EL (cell line): ENCODE results near the gene EXOC7.
"Not testable (repeated sequence)": the region's sequence is repeated elsewhere in the genome, so short reads cannot be mapped to it uniquely, and the experiment has no call there.

Experiments
- DNase-seq: peaks from one replicate; pipeline ENCODE4 v3.0.0-alpha.2; 2016

The EXOC7 gene

DNA sequence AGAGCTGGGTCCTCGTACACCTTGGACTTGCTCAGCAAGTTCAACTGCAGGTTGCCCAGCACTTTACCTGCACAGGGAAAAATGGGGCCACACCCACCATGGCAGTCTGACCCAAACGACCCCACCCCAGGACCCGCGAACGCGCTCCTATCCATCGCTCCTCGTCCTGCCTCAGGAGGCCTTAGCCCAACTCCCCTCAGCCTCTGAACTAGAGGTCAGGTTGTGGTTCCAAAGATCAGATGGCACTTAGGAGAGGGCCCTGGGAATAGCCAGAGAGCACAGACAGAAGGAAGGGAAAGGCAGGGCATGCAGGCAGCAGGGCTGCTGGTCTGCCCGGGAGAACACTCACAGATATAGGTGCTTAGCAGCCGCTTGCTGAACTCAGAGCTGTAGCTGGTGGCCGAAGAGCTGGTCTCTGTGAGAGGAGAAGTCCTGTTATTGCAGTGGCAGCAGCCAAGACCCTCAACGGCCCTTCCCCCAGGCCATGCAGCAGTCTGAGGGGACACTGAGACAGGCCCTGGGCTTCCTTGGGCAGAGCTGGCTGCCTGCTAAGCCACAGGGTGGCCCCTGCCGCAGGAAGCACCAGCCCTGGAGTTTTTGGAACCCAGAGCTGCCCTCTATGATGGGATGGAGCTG lies 17.7 kb downstream of the EXOC7 start:
- no peak for DNase-seq

DNA sequence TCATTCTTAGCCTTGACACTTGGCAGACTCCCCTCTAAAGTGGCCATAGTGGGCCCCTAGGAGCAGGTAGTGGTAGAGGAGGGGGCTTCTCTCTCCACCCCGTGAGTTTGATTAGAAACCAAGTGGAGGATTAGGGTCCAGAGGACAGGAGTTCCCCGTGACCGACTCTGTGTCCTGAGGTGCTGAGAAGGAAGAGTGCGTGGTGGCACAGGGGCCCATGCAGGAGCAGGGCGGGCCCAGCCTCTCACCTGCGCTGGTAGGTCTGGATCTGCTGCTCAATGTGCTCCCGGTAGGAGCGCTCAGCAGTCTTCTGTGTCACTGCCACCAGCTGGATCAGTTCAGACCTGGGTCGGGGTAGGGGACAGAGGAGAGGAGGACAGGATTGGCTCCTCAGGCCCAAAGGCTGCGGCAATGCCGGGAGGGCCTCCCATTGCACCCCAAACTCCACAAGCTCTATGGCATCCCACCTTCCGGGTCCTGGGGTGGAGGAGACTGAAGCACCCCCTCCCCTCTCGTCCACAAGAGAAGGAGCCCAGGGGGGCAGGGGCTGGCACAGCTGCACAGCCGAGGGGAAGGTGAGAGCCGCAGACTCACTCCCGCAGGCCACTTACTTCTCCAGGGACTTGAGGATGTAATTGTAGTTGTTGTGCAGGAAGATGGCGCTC lies 18.4 kb downstream of the EXOC7 start:
- no peak for DNase-seq

DNA sequence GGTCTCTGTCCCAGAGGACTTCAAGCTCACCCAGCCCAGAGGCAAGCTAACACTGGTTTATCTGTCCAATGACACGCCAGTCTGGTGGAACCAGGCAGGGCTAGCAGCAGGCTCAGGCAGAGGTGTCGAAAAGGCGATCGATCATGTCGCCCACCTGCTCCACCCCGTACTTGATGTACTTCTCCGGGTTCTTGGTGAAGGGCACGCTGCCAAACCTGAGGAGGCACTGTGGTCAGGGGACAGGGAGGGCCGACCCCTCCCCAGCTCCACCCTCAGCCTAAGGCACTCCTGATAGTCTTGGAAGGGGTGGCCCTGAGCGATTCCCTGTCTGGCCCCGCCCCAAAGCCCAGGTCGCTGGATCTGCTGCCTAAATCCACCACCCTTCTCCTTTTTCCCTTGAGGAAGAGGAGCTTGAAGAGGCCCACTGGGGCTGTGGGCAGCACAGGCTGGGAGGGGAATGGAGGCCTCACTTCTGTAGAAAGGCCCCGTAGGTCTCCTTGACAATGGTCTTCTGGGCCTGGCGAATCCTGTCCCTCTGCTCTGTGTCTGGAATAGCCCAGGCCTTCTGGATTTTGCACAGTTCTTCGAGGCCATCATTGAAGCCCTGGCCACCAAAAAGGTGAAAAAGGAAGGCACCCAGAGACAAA lies 19.9 kb downstream of the EXOC7 start:
- DNase-seq, result no peak

DNA sequence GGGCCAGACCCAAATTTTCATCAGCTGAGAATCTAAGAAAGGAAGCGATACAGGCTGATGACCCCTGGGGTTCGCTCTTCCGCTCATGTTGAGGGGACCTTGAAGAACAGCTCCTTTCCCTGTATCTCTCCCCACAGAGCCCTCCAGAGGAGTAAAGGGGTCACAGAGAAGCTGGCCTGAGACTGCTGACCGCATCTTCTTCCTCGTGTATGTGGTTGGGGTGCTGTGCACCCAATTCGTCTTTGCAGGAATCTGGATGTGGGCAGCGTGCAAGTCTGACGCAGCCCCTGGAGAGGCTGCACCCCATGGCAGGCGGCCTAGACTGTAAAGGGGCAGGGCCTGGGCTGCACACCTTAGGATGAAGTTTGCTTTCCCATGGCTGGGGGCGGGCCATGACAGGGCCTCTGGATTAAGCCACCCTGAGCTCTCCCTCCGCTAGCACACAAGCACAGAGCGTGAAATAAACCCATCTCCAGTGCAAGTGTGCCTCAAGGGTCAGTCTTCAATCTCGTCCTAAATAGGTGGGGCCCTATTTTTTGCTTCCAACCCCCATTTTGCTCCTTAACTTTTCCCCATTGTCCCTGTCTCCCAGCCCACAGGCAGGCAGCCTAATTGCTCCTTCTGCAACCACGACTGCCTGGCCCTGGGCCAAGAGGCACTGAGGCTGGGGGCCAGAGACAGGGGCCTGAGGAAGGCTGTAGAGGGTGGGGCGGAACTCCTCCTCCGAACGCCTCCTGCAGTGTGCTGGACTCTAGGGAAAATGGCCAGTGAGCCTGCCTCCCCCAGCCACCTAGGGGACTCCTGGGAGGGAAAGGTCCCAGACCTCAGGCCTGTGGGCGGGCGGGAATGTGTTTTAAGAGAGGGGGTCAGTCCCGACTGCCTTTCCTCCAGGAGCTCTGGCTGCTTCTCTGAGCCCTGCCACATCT lies 21.0 kb downstream of the EXOC7 start:
- DNase-seq, result no peak

DNA sequence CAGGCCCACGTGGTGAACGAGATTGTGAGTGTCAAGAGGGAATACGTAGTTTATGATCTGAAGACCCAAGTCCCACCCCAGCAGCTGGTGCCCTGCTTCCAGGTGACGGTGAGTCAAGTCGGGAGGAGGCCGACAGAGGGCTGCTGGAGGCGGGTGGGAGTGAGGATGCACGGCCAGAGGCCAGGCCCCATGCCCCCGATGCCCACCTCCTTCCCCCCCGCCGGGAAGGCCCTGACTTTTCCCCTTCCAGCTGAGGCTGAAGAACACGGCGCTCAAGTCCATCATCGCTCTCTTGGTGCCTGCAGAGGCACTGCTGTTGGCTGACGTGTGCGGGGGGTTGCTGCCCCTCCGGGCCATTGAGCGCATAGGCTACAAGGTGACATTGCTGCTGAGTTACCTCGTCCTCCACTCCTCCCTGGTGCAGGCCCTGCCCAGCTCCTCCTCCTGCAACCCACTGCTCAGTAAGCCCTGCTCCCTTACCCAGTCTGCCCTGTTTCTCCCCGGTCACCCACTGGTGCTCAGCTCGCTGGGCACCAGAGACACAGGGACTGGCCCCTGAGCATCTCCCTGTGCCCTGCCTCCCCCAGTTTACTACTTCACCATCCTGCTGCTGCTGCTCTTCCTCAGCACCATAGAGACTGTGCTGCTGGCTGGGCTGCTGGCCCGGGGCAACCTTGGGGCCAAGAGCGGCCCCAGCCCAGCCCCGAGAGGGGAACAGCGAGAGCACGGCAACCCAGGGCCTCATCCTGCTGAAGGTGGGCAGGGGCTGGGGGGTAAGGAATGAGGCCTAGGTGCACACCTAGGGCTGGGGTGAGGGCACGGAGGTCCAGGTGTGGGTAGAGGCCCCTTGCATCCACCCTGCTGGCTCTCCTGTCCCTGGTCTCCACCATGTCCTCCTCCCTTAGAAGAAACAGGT lies 22.0 kb downstream of the EXOC7 start:
- DNase-seq, result no peak

DNA sequence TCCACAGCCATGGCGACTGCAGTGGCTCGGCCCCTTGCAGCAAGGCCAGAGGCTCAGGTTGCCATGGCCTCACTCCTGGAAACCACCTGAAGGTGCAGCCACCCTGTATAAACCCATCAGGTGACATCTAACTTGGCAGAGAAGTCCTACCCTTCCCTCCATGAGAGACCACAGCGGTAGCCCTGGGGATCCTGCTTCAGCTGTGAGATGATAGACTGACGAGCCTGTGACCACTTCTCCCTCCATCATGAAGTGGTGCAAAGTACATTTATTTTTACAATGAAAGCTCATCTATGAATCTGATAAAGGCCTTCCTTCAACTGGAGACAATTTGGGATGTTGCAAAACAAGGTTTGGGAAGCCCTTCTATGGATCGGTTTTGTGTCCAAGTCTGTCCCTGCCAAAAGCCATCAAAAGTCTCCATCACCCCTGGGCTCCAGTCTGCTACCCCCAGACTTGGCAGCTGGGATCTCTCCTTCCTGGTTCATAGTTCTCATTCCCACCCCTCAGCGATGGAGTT lies 22.8 kb downstream of the EXOC7 start:
- DNase-seq, result no peak

DNA sequence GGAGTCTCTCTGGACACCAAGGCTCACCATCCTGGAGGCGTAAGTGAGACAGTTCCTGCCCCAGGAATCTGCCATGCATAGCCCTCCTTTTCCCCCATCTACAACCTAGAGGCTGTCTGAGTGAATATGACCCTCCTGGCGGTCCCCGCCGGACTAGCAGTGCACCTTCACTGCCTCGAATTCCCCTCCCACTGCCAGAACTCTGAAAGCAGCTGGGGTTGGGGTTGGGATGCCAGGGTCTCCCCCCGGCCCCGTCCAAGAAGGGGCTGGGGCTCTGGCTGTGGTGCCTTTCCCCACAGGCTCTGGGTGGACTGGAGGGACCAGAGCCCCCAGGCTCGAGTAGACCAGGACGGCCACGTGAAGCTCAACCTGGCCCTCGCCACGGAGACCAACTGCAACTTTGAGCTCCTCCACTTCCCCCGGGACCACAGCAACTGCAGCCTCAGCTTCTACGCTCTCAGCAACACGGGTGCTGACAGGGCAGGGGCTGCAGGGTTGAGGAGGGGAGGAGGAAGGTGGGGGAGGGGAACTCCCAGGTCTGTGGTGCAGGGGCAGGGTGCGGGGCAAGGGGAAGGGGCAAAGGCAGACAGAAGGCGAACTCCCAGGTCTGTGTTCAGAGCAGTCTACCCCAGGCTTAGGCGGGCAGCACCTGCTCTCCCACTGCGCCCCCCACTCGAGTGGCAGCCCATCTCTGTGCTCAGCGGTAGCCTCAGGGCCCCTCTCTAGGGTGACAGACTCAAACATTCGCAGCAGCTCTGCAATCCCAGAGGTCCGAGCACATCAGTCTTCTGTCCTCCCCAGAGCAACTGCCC lies 23.4 kb downstream of the EXOC7 start:
- DNase-seq, result peak; percentile 29

DNA sequence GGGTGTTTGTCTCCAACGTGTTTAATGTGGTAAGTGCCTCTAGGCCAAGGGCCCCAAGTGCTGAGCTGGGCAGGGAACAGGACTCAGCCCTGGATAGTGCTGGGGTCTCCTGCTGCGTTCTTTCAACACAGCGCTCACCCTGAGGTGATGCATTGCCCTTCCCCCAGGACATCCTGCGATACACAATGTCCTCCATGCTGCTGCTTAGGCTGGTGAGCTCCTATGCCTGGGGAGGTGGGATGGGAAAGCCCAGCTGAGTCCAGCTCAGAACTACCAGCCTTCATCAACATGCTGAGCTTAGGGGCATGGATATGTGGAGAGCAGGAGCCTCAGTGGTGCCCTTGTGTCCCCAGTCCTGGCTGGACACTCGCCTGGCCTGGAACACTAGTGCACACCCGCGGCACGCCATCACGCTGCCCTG lies 24.0 kb downstream of the EXOC7 start:
- DNase-seq, result no peak

DNA sequence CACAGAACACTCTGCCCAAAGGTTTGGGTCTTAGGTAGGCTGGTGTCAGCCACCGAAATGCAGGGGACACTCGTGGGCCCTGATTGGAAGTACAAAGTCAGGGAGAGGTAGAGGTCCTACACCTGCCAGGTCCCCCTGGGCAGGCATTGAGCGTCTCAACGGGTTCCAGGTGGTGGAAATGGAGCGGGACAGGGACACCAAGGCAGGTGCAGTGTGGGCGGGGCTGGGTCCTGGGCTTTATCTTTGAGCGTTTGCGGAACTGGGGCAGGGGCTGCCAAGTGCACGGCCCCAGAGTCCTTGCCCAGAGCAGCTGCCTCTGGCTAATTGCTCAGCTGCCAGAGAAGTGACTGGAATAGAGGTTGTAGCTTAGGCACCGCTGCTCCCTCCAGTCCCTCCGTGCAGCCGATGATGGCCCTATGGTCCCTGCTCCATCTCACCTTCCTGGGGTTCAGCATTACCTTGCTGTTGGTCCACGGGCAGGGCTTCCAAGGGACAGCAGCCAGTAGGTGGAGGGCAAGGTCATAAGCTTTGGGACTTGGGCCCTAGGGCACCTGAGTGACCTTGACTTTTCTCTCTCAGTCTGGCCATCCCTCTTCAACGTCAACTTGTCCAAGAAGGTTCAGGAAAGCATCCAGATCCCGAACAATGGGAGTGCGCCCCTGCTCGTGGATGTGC lies 24.6 kb downstream of the EXOC7 start, which contains the start of gene ZACN:
Gene ZACN, plus strand, starts transcription at position 323 of the 675 bp plus-strand sequence. Its CDS starts 83 bp downstream, at position 406.
- DNase-seq, result no peak

DNA sequence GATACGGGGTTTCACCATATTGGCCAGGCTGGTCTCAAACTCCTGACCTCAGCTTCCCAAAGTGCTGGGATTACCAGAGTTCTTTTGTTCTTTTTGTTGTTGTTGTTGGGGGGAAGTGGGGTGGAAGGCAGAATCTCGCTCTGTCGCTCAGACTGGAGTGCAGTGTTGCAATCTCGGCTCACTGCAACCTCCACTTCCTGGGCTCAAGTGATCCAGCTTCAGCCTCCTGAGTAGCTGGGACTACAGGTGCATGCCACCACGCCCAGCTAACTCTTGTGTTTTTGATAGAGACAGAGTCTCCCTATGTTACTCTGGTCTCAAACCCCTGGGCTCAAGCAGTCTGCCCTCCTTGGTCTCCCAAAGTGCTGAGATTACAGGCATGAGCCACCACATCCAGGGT lies 25.2 kb downstream of the EXOC7 start:
- not testable (repeated sequence) for DNase-seq

DNA sequence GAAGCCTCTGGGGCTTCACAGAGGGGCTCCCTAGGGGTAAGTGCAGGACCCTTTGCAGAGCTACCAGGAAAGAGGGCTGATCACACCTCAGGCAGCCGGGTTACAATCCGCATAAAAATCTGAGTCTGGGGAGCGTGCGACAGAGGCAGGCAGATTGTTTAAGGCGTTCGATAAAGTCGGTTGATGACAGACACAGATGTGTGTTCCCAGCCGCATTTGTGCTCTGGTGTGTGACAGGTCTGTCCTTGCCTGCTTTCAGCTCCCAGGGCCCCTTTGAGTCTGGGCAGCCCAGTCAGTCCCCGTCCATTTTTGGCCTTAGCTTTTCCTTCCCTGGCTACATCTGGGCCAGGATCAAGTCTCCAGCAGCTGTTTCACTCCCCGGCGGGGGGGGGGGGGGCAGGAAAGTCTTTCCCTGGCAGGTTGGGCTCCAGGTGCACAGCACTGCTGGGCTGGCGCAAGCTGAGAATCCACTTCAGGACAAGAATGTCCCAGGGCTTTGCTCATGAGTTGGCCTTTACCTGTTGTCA lies 25.9 kb downstream of the EXOC7 start:
- DNase-seq, result no peak

DNA sequence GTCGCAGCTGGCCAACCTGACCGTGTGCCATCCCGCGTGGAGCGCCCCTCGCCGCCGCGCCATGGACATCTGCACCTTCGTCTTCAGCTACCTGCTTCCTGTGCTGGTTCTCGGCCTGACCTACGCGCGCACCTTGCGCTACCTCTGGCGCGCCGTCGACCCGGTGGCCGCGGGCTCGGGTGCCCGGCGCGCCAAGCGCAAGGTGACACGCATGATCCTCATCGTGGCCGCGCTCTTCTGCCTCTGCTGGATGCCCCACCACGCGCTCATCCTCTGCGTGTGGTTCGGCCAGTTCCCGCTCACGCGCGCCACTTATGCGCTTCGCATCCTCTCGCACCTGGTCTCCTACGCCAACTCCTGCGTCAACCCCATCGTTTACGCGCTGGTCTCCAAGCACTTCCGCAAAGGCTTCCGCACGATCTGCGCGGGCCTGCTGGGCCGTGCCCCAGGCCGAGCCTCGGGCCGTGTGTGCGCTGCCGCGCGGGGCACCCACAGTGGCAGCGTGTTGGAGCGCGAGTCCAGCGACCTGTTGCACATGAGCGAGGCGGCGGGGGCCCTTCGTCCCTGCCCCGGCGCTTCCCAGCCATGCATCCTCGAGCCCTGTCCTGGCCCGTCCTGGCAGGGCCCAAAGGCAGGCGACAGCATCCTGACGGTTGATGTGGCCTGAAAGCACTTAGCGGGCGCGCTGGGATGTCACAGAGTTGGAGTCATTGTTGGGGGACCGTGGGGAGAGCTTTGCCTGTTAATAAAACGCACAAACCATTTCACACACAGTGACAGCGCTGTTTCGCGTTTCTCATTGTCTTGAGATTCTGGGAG lies 26.6 kb downstream of the EXOC7 start:
- DNase-seq, result no peak

DNA sequence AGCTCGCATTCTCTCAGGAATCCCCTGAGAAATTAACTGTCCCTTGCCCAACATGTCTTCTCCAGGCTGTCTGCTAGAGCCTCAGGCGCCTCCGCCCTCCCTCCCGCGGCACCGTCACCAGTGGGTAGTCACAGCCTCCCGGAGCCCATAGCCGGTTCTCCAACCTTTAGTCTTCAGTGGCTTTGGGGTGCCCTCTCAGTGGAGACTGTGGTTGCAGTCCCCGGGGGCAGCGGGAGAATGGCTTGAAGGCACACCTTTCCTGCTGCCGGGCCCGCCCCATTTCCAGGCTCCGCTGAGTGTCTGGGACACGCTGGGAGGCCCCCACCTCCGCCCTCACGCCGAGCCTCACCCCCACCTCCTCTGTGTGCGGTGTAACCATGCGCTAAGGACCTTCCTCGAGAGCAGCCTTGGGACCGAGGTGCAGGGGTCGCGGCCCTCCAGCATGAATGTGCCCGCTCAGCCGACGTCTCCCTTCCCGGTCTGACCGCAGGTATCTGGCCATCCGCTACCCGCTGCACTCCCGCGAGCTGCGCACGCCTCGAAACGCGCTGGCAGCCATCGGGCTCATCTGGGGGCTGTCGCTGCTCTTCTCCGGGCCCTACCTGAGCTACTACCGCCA lies 27.3 kb downstream of the EXOC7 start:
- no peak for DNase-seq

DNA sequence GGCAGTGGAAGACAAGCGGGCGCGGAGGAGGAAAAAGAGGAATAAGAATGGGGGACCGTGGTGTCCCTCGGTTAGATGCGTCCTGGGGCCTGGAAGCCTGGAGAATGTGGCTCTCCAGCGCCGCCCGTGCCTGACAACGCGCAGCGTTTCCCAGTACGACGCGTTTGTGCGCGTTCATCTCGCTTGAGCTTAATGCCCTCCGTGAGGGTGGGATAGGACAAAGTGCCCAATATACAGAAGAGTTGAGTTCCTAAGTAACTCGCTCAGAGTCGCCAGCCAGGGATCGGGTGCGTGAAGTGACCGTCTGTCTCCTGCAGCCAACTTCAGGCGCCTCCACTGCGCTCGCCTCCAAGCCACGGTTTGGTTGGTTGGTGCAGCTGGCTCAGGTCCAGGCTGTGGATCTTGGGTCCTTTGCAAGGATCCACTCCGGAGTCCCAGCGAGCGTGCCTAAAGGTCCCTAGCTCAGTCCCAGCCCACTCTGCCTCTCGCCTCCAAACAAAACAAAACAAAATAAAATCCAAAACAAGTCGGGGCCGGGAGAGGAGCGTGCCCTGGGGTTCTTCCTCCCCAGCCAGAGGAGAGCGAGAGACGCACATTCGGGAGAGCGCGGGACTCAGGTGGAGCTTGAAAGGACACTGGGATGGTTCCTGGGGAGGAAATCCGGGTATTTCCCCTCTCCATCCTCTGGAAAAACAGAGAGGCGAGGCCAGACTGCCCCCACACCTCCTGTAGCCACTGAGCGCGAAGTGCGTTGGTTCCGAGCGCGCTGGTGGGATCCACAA lies 28.0 kb downstream of the EXOC7 start:
- no peak for DNase-seq

DNA sequence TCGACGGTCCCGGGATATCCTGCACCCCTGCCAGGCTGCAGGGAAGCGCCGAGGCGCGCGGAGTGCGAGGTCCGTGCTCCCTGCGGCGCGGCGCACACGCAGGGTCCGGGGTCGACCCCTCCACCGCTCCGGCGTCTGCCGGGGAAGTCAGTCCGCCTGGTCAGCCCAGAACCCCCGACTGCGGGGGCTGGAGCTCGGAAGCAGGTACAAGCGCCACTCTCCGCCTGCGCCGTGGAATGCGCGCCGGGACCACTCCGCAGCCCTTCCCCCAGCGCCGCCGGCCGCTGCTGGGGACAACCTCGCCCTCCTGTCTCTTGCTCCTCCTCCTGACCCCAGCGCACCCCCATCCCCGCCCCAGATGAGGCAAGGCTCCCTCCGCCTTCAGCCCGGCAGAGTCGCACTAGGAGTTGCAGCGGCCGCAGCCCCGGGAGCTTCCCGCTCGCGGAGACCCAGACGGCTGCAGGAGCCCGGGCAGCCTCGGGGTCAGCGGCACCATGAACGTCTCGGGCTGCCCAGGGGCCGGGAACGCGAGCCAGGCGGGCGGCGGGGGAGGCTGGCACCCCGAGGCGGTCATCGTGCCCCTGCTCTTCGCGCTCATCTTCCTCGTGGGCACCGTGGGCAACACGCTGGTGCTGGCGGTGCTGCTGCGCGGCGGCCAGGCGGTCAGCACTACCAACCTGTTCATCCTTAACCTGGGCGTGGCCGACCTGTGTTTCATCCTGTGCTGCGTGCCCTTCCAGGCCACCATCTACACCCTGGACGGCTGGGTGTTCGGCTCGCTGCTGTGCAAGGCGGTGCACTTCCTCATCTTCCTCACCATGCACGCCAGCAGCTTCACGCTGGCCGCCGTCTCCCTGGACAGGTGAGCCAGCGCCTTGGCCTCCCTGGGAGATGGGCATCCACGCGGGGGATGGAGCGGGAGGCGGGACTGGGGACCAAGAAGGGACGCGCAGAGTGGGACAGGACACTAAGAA lies 28.9 kb downstream of the EXOC7 start, which contains the start of gene GALR2:
Gene GALR2, plus strand, starts transcription at position 392 of the 974 bp plus-strand sequence. Its CDS starts 103 bp downstream, at position 495.
- no peak for DNase-seq

DNA sequence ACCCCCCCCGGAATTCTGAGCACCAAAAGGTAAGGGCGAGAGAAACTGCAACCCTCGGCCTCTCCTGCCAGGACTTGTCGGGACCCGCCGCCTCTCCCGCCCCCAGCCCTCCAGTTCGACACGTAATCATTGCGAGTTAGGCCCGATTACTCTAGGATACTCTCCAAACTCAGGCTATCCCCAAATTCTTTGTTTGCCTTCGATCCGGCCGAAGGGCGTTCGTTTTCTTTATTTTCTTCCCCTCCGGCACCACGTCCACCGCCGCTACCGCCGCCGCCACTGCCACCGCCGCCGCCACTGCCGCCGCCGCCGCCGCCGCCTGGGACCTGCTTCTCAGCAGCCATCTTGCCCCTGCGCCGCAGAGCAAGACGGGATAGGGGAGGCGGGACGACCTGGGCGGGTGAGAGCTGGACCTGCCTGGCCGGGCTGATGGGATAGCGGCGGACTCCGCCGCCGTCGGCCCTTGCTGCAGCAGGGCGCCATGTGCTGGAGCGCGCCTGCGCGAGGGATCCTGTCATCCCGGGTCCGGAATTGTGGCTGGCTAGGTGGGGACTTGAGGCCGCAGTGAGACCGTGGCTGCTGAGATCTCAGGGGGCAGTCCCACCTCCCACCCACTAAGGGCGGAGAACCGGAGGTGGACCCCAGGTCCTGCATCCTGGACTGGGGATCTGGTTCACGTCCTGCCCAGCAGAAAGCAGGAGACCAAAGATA lies 31.3 kb downstream of the EXOC7 start, which contains the start of gene SRP68:
Gene SRP68, minus strand, starts transcription at position 370 of the 711 bp plus-strand sequence. Its CDS starts 26 bp downstream, at position 344.
- DNase-seq, result peak; percentile 93
